A673 (cell line): ENCODE results near the gene CCDC15. TPM values are rescaled to one million over a fixed set of nuclear protein-coding genes. Genes with fewer than 3 reads are reported as not detected.

Experiments
- BruUV-seq: library from RNA; stranded (reverse); fragments of 400-500 nt; replicated peaks from 2 replicates; lab custom pipeline; 2021; lab: Mats Ljungman, UMichigan
- CTCF ChIA-PET: fragments of 300-600 bp; sonication (Branson Sonifier 250); formaldehyde crosslinking; loops from one replicate; lab custom pipeline; 2022; ENCODE audit warnings: antibody characterized with exemption; lab: Charles Lee
- POLR2A ChIA-PET: fragments of 300-600 bp; sonication (Branson Sonifier 250); formaldehyde crosslinking; loops from one replicate; lab custom pipeline; 2022; ENCODE audit warnings: antibody characterized with exemption; ENCODE audit not compliant: low non-redundant PET; lab: Charles Lee
- DNase-seq: peaks from one replicate; pipeline ENCODE4 v3.0.0-alpha.2; 2015; ENCODE audit warnings: low spot score
- H3K27ac ChIP-seq: fragments of 200-600 bp; sonication (generic); 2 replicates; pipeline ENCODE4 v1.5.1; 2016; ENCODE audit warnings: mixed run types, low read depth, mild to moderate bottlenecking, mixed read lengths, antibody characterized with exemption, low read length; ENCODE audit not compliant: poor library complexity, severe bottlenecking
- H3K27me3 ChIP-seq: fragments of 200-600 bp; sonication (generic); replicated peaks from 2 replicates; pipeline ENCODE4 v1.6.1; 2017; ENCODE audit warnings: mixed run types, low read depth, mild to moderate bottlenecking, mixed read lengths, antibody characterized with exemption, low read length; ENCODE audit not compliant: insufficient read depth, poor library complexity
- H3K36me3 ChIP-seq: fragments of 200-600 bp; sonication (generic); 2 replicates; pipeline ENCODE4 v1.6.1; 2016; ENCODE audit warnings: mixed run types, mild to moderate bottlenecking, mixed read lengths, antibody characterized with exemption, low read length; ENCODE audit not compliant: insufficient read depth, poor library complexity, severe bottlenecking
- H3K4me1 ChIP-seq: fragments of 200-600 bp; sonication (generic); 2 replicates; pipeline ENCODE4 v1.6.1; 2017; ENCODE audit warnings: mixed run types, mild to moderate bottlenecking, mixed read lengths, antibody characterized with exemption, low read length; ENCODE audit not compliant: insufficient read depth, poor library complexity, severe bottlenecking
- H3K4me3 ChIP-seq: fragments of 200-600 bp; sonication (generic); 2 replicates; pipeline ENCODE4 v1.5.1; 2016; ENCODE audit warnings: low read depth, mixed run types, mild to moderate bottlenecking, mixed read lengths, low read length; ENCODE audit not compliant: poor library complexity, severe bottlenecking
- H3K9me3 ChIP-seq: fragments of 200-600 bp; sonication (generic); 2 replicates; pipeline ENCODE4 v1.6.1; 2016; ENCODE audit warnings: mixed run types, low read depth, mild to moderate bottlenecking, mixed read lengths, antibody characterized with exemption, low read length; ENCODE audit not compliant: poor library complexity, severe bottlenecking
- EZH2 ChIP-seq: fragments of 200-600 bp; sonication (generic); IDR thresholded peaks from 2 replicates; pipeline ENCODE4 v1.6.1; 2017; ENCODE audit warnings: borderline replicate concordance, low read depth, mild to moderate bottlenecking, mixed read lengths, antibody characterized with exemption, low read length; ENCODE audit not compliant: poor library complexity, severe bottlenecking
- intact Hi-C: fragments of 100-400 bp; cut with micrococcal nuclease; formaldehyde crosslinking; loops from one replicate; pipeline ENCODE4 v1.10.0; 2022; ENCODE audit not compliant: unreplicated experiment
- total RNA-seq: library from RNA; stranded (reverse); gene quantifications from 2 replicates; pipeline ENCODE4 v1.2.3, GENCODE V29; 2021
- TF ChIP-seq, protein P1 (sequence below): fragments of 300-800, 200-600 bp; sonication (generic); conservative IDR thresholded peaks from 2 replicates; pipeline ENCODE4 v1.5.1; 2017; ENCODE audit warnings: low read depth, mild to moderate bottlenecking, antibody characterized with exemption, low read length, moderate library complexity, mixed read lengths

Gene CCDC15
- total RNA-seq, 1 experiment from 2014 or later: 5.4 TPM

DNA sequence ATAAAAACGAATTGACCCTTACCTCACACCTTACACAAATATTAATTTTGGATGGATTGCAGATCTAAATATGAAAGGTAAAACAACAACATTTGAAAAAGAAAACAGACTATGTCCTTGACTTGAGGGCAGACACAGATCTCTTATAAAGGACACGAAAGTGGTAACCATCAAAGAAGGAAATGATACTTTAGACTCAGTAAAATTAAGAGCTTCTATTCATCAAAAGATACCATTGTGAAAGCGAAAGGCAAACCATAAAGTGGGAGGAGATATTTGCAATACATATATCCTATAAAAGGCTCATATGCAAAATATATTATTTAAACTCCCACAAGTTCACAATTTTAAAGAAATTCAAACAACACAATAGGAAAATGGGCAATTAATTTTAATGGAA is 23.2 kb upstream of the CCDC15 start:
- peaks cover 4% of the 10 kb centered on the region for H3K27me3 ChIP-seq
- H3K4me3 ChIP-seq: no peak overlapping the region
- TF ChIP-seq, protein P1, sequence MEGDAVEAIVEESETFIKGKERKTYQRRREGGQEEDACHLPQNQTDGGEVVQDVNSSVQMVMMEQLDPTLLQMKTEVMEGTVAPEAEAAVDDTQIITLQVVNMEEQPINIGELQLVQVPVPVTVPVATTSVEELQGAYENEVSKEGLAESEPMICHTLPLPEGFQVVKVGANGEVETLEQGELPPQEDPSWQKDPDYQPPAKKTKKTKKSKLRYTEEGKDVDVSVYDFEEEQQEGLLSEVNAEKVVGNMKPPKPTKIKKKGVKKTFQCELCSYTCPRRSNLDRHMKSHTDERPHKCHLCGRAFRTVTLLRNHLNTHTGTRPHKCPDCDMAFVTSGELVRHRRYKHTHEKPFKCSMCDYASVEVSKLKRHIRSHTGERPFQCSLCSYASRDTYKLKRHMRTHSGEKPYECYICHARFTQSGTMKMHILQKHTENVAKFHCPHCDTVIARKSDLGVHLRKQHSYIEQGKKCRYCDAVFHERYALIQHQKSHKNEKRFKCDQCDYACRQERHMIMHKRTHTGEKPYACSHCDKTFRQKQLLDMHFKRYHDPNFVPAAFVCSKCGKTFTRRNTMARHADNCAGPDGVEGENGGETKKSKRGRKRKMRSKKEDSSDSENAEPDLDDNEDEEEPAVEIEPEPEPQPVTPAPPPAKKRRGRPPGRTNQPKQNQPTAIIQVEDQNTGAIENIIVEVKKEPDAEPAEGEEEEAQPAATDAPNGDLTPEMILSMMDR: no peak
- no peak for TF ChIP-seq EZH2
- no peaks in the 10 kb centered on the region for H3K36me3 ChIP-seq
- intact Hi-C loops: no loop called here
- ChIA-PET POLR2A (no interaction called here), CTCF (no interaction called here)
- no peak for DNase-seq
- no peaks in the 10 kb centered on the region for H3K9me3 ChIP-seq
- no TSS peak for BruUV-seq
- H3K27ac ChIP-seq: no peak overlapping the region
- no peaks in the 10 kb centered on the region for H3K4me1 ChIP-seq

DNA sequence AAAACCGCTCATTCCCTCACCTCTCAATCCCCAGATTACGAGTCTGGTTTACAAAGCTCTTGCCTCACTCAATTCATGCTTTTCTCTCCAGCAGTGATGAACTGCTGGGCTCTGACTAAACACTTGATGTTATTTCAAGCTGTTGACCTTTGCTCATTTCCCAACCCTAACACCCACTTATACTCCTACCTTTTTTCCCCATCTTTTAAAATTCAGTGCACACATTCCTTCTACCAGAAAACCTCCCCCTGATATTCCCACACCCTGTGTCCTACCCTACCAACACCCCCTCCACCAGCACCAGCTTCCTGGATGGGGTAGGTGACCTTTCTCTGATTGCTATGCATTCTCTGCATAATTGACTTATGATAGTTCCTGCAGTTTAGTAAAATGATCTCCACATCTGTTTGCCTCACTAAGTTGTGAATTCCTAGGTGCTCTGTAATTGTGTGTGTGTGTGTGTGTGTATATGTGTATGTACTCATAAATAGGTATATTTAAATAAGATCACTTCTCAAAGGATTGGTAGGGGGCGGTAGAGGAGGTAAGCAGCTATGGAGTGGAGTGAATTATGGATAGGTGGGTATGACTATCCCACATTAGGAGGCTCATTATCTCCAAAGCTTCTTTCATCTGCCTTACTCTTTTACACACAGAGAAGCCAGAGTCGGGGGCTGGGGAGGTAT is 19.0 kb upstream of the CCDC15 start:
- H3K9me3 ChIP-seq: no peaks in the 10 kb centered on the region
- H3K27ac ChIP-seq: no peak overlapping the region
- H3K36me3 ChIP-seq: no peaks in the 10 kb centered on the region
- intact Hi-C loops: no loop called here
- CTCF ChIA-PET: interaction anchor here (0.6 kb wide), 1 partner anchor 528 kb away, joined by 3 read pairs; no protein-coding TSS in a partner anchor
- no peak for DNase-seq
- POLR2A ChIA-PET: no interaction called here
- no peak overlapping the region for H3K4me3 ChIP-seq
- H3K4me1 ChIP-seq: no peaks in the 10 kb centered on the region
- TF ChIP-seq EZH2: no peak
- TF ChIP-seq, protein P1: 0 out of 2 replicates have a peak, but pooled peaks have one; percentile 22
- H3K27me3 ChIP-seq: peaks cover 23% of the 10 kb centered on the region
- BruUV-seq: no TSS peak

DNA sequence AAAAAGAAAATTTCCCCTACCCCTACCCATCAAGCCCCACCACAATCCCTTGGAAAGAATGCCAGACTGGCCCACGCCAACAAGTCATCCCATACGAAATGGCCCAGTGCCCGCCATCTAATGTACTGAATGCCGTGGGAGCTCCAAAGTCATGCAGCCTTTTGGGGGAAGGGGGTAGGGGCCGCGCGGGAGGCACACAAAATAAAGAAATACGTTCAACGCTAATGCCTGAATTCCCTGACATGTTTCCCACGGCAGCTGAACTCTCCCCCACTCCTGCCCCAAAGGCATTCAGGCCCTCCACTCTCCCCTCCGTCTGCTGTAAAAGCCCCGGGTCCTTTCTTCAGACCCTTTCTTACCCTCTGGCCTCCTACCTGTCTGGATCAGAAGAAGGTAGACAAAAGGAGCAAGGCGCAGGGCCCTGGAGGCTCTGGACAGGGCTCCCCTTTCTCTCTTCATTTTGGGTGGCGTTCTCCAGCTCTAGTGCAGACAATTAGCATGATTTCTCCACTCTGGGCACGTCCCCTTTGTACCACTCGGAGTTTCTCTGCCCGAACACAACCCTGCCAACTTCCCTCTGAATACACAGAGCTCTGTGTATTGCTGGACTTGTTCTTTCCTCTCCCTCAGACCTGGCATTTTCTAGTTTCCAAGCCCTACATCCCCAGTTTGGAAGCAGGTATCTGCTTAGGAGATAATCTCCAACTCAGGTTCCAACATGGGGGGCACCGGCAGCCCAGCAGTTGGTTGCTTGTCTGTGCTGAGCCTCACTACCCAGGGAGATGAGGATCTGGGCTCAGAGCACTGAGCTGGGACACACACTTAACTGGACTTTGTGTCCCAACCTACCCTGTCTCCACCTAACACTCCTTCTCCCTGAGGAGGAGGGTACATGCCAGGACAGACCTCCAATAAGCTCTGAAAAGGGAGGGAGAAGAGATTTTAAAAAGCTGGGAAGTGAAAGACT is 18.2 kb upstream of the CCDC15 start, which contains the start of gene HEPACAM:
HEPACAM (minus strand) TSS at position 500 of the 967 bp plus-strand sequence; CDS start at position 459, 41 bp downstream.
- Histone ChIP-seq H3K4me1 (no peaks in the 10 kb centered on the region), H3K27ac (no peak within 1 kb of the TSS), H3K4me3 (no peak within 1 kb of the TSS), H3K9me3 (no peaks in the 10 kb centered on the region), H3K27me3 (peaks cover 23% of the 10 kb centered on the region), H3K36me3 (no peaks in the 10 kb centered on the region)
- intact Hi-C loops: no loop called here
- no peak for DNase-seq
- no TSS peak for BruUV-seq
- TF ChIP-seq EZH2: no peak
- TF ChIP-seq, protein P1: no peak
- CTCF ChIA-PET: no interaction called here
- POLR2A ChIA-PET: no interaction called here
